Stimulated activated naive B cell treated with anti-CD40 and anti-IgM and Interleukin-4, amounts not matched to agents 10 μg/mL and 1 μg/mL and 100 μg/mL, for 72 hours (primary cell): Measurements from ENCODE around the gene USP31.

Source experiments
- ATAC-seq, 2 donors: fragments of 150-1000 bp; cut with Tn5 transposase; replicated peaks; 2 replicates each; pipeline ENCODE4 v1.10.0; 2021; ENCODE audit warnings: moderate library complexity in 1 of 2
- DNase-seq: peaks from one replicate; pipeline ENCODE4 v3.0.0; 2021
- H3K27ac Mint-ChIP-seq: one replicate; pipeline ENCODE4 v1.8.0; 2022; ENCODE audit warnings: mild to moderate bottlenecking, mixed read lengths
- H3K27me3 Mint-ChIP-seq, 2 donors: one replicate each; pipeline ENCODE4 v1.8.0; 2022; ENCODE audit warnings: mixed read lengths in 2 of 2
- H3K36me3 Mint-ChIP-seq, 2 donors: one replicate each; pipeline ENCODE4 v1.8.0; 2022; ENCODE audit warnings: mixed read lengths in 2 of 2, mild to moderate bottlenecking in 1 of 2
- H3K4me1 Mint-ChIP-seq, 2 donors: one replicate each; pipeline ENCODE4 v1.8.0; 2022; ENCODE audit warnings: mixed read lengths in 2 of 2, mild to moderate bottlenecking in 1 of 2
- H3K4me3 Mint-ChIP-seq, 2 donors: one replicate each; pipeline ENCODE4 v1.8.0; 2022; ENCODE audit warnings: mild to moderate bottlenecking in 2 of 2, mixed read lengths in 2 of 2, moderate library complexity in 1 of 2
- H3K9me3 Mint-ChIP-seq, 2 donors: one replicate each; pipeline ENCODE4 v1.8.0; 2022; ENCODE audit warnings: mixed read lengths in 2 of 2, mild to moderate bottlenecking in 1 of 2

The USP31 gene

DNA sequence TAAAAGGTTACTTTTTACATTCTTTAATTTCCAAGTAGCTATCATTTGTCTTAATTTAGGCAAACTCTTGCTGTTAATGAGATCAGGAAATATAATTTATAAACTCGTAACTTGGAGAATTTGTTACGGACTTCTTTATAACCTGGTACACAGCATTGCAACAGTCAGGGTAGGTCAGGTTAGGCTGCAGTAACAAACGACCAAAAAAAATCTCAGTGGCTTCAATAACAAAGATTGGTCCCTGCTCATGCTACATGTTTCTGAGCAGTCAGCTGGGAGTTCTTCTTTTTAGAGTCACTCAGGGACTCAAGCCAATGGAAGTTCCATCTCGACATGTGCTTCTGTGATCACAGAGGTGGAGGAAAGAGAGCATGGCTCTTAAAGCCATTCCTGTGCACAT is 110.1 kb downstream of the USP31 start:
- Mint-ChIP-seq H3K9me3 (peaks cover under 1 to 4% of the 10 kb centered on the region in 2 donors), H3K27me3 (peaks cover 18 to 22% of the 10 kb centered on the region in 2 donors), H3K4me3 (no peak overlapping the region), H3K36me3 (no peaks in the 10 kb centered on the region), H3K27ac (no peak overlapping the region), H3K4me1 (no peaks in the 10 kb centered on the region)
- DNase-seq (no peak), ATAC-seq (no peak)

DNA sequence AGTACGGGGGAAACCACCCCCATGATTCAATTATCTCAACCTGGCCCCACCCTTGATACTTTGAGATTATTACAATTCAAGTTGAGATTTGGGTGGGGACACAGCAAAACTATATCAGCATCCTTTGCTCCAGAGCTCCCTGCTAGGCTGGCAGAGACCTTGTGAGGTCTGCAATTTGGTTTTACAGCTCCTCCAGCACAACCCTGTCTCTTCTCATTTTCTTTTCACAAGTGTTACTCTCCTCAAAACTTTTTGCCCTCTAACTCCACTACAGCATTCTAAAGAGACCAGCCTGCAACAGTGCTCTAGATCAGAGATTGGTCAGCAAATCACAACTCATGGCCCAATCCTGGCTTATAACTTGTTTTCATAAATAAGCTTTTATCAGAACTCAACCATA is 114.0 kb downstream of the USP31 start:
- Mint-ChIP-seq H3K27me3 (peaks cover 26 to 28% of the 10 kb centered on the region in 2 donors), H3K36me3 (peaks cover 3 to 4% of the 10 kb centered on the region in 2 donors), H3K4me3 (no peak overlapping the region), H3K4me1 (no peaks in the 10 kb centered on the region), H3K27ac (no peak overlapping the region), H3K9me3 (peaks cover 10 to 12% of the 10 kb centered on the region in 2 donors)
- ATAC-seq (no peak), DNase-seq (no peak)

DNA sequence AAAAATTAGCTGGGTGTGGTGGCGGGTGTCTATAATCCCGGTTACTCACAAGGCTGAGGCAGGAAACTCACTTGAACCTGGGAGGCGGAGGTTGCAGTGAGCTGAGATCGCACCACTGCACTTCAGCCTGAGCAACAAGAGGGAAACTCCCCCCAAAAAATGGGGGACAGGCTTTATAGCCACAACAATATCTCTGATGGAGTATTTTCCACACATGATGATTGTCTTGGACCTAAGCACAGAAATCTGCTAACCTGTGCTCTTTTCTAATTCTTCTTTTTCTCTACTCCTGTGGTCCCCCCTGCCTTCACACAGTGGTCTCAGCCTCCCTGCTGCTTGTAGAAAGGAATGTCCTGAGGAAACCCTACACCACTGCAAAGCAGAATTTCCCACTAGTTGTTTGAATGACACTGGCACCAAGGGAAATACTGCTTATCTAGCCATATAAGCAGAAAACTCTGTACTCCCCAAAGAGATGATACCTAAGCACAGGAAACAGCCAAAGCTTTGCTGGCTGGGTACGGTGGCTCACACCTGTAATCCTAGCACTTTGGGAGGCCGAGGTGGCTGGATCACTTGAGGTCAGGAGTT is 117.6 kb downstream of the USP31 start:
- H3K36me3 Mint-ChIP-seq: peaks cover 3 to 4% of the 10 kb centered on the region in 2 donors
- peaks cover 20 to 22% of the 10 kb centered on the region in 2 donors for H3K27me3 Mint-ChIP-seq
- H3K4me1 Mint-ChIP-seq: no peaks in the 10 kb centered on the region
- DNase-seq (no peak), ATAC-seq (no peak)
- peaks cover 10 to 12% of the 10 kb centered on the region in 2 donors for H3K9me3 Mint-ChIP-seq
- no peak overlapping the region for H3K27ac Mint-ChIP-seq
- H3K4me3 Mint-ChIP-seq: no peak overlapping the region

DNA sequence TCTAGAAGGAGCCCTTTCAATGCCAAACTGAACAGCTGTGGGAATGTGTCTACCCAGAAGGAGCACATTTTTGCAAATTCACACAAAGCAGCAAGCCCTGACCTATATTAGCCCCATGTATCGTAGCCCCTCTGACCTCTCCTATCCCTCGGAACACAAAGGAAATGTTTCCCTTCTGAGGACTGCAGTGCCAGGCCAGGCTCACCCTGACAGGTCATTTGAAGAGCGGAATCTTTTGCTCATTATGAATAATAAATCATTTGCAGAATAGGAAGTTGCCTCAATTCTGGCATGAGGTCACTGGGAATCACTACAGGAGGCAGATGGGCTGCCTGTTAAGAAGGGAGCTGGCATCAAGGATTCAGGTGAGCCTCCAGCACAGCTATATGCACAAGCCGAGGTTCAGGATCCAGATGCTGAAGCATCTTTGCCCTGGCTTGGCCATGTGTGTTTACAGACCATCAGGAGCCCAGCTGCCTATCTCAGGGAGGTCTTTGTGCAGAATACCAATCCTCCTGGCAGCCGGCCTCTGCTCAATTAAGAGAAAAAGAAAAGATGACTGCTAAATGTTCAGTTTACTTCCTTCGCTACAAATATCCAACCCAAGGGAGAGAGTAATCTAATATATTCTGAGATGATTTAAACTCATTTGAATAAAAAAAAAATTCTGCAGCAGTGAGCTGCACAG is 119.4 kb downstream of the USP31 start:
- no peak overlapping the region for H3K27ac Mint-ChIP-seq
- peaks cover 16 to 29% of the 10 kb centered on the region in 2 donors for H3K27me3 Mint-ChIP-seq

DNA sequence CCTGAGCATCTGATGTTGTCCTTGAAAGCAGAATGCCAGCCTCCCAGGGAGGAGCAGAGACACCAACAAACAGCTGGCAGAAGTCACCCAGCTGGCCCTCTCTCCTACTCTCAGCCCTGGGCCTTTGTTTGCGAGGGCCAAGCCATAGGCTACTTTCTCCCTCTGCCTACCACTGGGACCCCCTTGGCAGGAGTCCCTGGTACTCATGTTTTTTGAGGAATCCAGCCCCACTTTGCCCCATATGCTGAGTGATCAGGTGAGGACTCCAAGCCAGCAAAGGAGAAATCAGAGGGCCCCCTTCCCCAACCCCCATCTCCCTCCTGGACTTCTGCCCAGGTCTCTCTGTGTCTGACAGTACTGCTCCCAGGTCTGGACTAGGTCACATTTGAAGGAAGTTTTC is 121.9 kb downstream of the USP31 start:
- Mint-ChIP-seq H3K4me3 (no peak overlapping the region), H3K27ac (no peak overlapping the region), H3K4me1 (peaks cover 0 to 1% of the 10 kb centered on the region in 2 donors), H3K9me3 (no peaks in the 10 kb centered on the region), H3K36me3 (no peaks in the 10 kb centered on the region), H3K27me3 (peaks cover 12 to 33% of the 10 kb centered on the region in 2 donors)
- DNase-seq (no peak), ATAC-seq (no peak)

More for the DNA sequence above, 119.4 kb downstream of the USP31 start:
- DNase-seq (no peak), ATAC-seq (no peak)
- H3K4me1 Mint-ChIP-seq: no peaks in the 10 kb centered on the region
- peaks cover 3 to 4% of the 10 kb centered on the region in 2 donors for H3K36me3 Mint-ChIP-seq
- H3K4me3 Mint-ChIP-seq: no peak overlapping the region
- peaks cover 10 to 12% of the 10 kb centered on the region in 2 donors for H3K9me3 Mint-ChIP-seq

DNA sequence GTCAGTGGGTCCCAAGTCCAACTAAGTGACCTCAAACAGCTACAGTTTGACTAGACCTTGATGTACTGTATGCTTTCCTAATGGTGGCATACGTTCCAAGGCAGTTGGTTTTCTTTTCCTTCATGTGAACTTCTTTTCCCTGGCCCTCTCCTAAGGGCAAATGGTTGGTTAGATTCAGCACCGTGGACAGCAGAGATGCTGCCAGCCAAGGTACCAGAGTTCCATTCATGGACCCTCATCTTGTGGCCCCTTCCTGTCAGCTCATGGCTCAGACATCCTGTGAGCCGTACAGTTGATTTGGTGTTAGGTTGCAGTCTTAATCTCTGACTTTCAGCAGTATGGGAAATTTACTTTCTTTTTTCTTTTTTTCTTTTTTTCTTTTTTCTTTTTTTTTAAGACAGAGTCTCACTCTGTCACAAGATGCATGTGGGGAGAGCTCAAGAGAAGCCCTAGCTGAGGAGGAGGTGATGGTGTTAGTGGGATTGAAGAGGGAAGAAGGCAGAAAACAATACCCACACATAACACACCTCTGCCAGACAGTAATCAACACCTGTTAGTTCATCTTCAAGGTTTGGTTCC is 122.4 kb downstream of the USP31 start:
- Mint-ChIP-seq H3K9me3 (no peaks in the 10 kb centered on the region), H3K27ac (no peak overlapping the region), H3K27me3 (peaks cover 12 to 35% of the 10 kb centered on the region in 2 donors), H3K4me3 (no peak overlapping the region), H3K36me3 (no peaks in the 10 kb centered on the region), H3K4me1 (peaks cover 0 to 1% of the 10 kb centered on the region in 2 donors)
- ATAC-seq (no peak), DNase-seq (no peak)

DNA sequence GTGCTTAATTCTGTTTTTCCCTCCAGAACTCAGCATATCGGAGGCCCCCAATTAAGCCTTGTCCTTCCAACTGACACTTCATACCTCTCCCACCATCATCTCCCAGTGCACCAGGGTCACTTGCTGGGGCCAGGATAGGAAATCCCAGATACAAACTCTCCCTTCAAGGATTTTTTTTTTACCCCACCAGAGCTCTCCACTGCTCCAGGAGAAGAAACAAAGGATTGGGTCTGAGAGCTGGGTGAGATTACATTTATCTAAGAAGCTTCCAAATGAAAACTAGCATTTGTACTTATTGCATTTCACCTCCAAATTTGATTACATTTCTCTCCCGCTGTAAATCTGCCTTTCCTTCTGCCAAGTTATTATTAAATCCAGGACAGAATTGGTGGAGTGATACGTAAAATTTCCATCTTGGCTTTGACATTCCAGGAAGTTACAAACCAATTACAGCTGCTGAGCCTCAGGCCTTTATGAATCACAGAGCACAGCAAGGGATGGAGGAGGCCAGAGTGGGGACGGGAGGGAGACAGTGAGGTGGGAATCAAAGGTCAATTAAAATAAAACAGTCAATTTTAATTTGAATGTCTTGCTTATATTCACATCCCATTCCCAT is 123.5 kb downstream of the USP31 start:
- no peak for ATAC-seq
- no peak for DNase-seq
- no peak overlapping the region for H3K27ac Mint-ChIP-seq
- H3K27me3 Mint-ChIP-seq: peaks cover 14 to 37% of the 10 kb centered on the region in 2 donors
- H3K9me3 Mint-ChIP-seq: no peaks in the 10 kb centered on the region
- no peak overlapping the region for H3K4me3 Mint-ChIP-seq
- no peaks in the 10 kb centered on the region for H3K36me3 Mint-ChIP-seq
- peaks cover 0 to 1% of the 10 kb centered on the region in 2 donors for H3K4me1 Mint-ChIP-seq

DNA sequence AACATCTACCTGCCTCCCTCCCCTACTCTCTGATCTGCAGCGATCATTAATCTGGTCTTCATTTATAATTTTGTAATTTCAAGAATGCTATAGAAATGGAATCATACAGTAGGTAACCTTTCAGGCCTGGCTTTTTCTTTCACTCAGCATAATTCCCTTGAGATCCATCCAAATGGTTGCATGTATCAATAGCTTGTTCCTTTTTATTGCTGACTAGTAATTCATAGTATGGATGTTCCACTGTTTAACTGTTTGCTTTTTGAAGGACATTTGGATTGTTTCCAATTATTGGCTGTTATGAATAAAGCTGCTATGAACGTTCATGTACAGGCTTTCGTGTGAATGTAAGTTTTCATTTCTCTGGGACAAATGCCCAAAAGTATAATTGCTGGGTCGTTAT is 125.2 kb downstream of the USP31 start:
- Mint-ChIP-seq H3K9me3 (peaks cover 3 to 5% of the 10 kb centered on the region in 2 donors), H3K36me3 (no peaks in the 10 kb centered on the region), H3K27ac (no peak overlapping the region), H3K27me3 (peaks cover 13 to 28% of the 10 kb centered on the region in 2 donors), H3K4me3 (no peak overlapping the region), H3K4me1 (peaks cover 0 to 1% of the 10 kb centered on the region in 2 donors)
- ATAC-seq (no peak), DNase-seq (no peak)

DNA sequence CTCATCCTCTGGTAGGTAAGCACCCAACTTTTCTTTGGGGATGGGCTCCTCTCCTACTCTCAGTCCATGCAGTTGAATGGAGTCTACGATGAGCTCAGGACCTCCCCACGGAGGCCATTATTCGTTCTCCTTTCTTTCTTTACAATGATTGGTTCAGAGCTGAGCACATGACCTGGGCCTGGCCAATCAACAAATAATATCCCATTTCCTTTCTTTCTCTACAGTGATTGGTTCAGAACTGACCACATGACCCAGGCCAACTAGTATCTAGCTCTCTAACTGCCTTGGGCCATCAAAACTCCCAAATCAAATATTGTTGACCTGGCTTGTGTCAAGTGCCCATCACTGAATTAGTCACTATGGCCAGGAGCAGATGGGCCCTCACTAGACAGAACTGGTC is 129.2 kb downstream of the USP31 start:
- ATAC-seq: no peak

DNA sequence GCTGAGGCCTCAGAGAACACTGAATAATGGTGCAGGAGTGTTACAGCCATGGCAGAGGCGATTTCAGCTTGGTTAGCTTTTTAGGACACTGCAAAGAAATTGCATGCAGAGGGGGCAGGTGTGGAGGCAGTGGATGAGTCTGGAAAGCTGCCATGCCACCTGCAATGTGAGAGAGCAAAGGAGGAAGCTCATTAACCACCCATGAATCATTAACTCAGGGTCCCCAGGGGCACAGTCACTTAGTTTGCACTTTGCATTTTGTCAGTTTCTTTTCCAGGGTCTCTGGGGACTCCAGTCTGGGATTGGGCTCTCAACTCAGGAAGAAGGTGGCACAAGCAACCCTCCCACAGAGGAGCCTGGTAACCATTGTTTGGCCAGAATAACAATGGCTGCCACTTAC is 132.9 kb downstream of the USP31 start:
- no peak for DNase-seq
- Mint-ChIP-seq H3K36me3 (no peaks in the 10 kb centered on the region), H3K4me1 (peaks cover 9 to 12% of the 10 kb centered on the region in 2 donors), H3K27ac (no peak overlapping the region), H3K9me3 (peaks cover 3 to 5% of the 10 kb centered on the region in 2 donors), H3K27me3 (peaks cover 18 to 29% of the 10 kb centered on the region in 2 donors), H3K4me3 (no peak overlapping the region)
- ATAC-seq: peak; percentile 25 to 44

More for the DNA sequence above, 129.2 kb downstream of the USP31 start:
- Mint-ChIP-seq H3K27ac (no peak overlapping the region), H3K27me3 (peaks cover 24 to 35% of the 10 kb centered on the region in 2 donors), H3K4me1 (peaks cover 5 to 7% of the 10 kb centered on the region in 2 donors), H3K4me3 (no peak overlapping the region), H3K36me3 (no peaks in the 10 kb centered on the region), H3K9me3 (peaks cover 3 to 5% of the 10 kb centered on the region in 2 donors)
- no peak for DNase-seq

DNA sequence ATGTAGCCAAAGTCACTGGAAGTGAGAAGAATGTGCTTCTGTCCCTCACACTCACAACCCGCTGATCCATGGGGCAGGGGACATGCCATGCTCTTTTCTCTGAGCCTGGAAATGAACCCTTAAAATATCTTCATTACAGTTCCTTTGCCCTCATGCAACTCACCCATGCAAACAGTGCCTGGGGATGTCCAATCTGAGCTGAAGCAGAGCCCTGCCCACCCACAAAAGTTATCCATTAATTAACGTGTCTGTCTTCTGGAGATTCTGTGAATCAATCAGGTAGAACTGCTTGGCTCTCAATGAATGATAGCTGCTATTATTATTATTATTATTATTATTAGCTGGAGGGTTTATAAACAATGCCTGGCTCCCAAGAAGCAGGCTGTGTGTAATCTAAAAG is 133.7 kb downstream of the USP31 start:
- H3K27ac Mint-ChIP-seq: no peak overlapping the region
- peaks cover 3 to 5% of the 10 kb centered on the region in 2 donors for H3K9me3 Mint-ChIP-seq
- H3K4me3 Mint-ChIP-seq: no peak overlapping the region

DNA sequence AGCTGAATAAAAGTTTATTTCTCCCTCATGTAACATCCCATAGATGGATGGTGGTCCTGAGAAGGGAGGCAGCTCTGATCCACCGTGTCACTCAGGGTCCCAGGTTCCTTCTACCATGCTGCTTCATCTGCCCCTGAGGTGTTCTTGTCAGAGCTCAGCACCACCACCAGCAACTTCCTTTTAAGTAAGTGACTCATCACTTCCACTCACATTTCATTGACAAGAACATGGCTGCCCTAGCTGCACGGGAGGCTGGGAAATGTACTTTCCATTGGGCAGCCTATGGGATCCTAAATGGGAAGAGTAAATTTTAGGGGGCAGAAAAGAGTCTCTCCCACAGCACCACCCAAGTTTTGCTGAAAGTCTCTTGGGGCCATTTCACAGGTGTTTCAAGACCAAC is 134.7 kb downstream of the USP31 start:
- Mint-ChIP-seq H3K9me3 (no peaks in the 10 kb centered on the region), H3K27me3 (peaks cover 15 to 22% of the 10 kb centered on the region in 2 donors), H3K4me3 (no peak overlapping the region), H3K36me3 (no peaks in the 10 kb centered on the region), H3K27ac (no peak overlapping the region), H3K4me1 (peaks cover 9 to 12% of the 10 kb centered on the region in 2 donors)
- ATAC-seq (peak; percentile 69 to 73), DNase-seq (no peak)

More for the DNA sequence above, 133.7 kb downstream of the USP31 start:
- H3K27me3 Mint-ChIP-seq: peaks cover 15 to 26% of the 10 kb centered on the region in 2 donors
- no peak for DNase-seq
- peaks cover 9 to 12% of the 10 kb centered on the region in 2 donors for H3K4me1 Mint-ChIP-seq
- ATAC-seq: peak; percentile 43 to 47
- H3K36me3 Mint-ChIP-seq: no peaks in the 10 kb centered on the region
